ENCODE results near the gene BRD7.

Gene BRD7
- 81.8 to 132 reads per million in 2 donors for total RNA-seq

GRCh38 chr16:50368410-50369132, at the start of gene BRD7:
BRD7 (minus strand) TSS chr16:50368988; CDS start chr16:50368774, 214 bp downstream.
- DNase-seq = peak; percentile 66

GRCh38 chr16:50416388-50416787, 47.6 kb upstream of the BRD7 start:
- DNase-seq = no peak

- DNase-seq = no peak
Measured at GRCh38 chr16:50414152-50414551, 45.4 kb upstream of the BRD7 start.

GRCh38 chr16:50411034-50411433, 42.2 kb upstream of the BRD7 start:
- DNase-seq = no peak

- no peak for DNase-seq
Measured at GRCh38 chr16:50408001-50408561, 39.3 kb upstream of the BRD7 start.

GRCh38 chr16:50407351-50407750, 38.6 kb upstream of the BRD7 start:
- no peak for DNase-seq

- no peak for DNase-seq
Measured at GRCh38 chr16:50403491-50403890, 34.7 kb upstream of the BRD7 start.

- no peak for DNase-seq
Measured at GRCh38 chr16:50402298-50402895, 33.6 kb upstream of the BRD7 start.

- DNase-seq = no peak
Measured at GRCh38 chr16:50401355-50401754, 32.6 kb upstream of the BRD7 start.

GRCh38 chr16:50400967-50401348, 32.2 kb upstream of the BRD7 start:
- DNase-seq = no peak

GRCh38 chr16:50400312-50400966, 31.7 kb upstream of the BRD7 start:
- DNase-seq = no peak

- no peak for DNase-seq
Measured at GRCh38 chr16:50399411-50399810, 30.6 kb upstream of the BRD7 start.

GRCh38 chr16:50398336-50398735, 29.5 kb upstream of the BRD7 start:
- DNase-seq = no peak

- DNase-seq = no peak
Measured at GRCh38 chr16:50396761-50397535, 28.2 kb upstream of the BRD7 start.

- no peak for DNase-seq
Measured at GRCh38 chr16:50395763-50396710, 27.2 kb upstream of the BRD7 start.

- DNase-seq = no peak
Measured at GRCh38 chr16:50393858-50394802, 25.3 kb upstream of the BRD7 start.

- DNase-seq = no peak
Measured at GRCh38 chr16:50393416-50393815, 24.6 kb upstream of the BRD7 start.

- DNase-seq = no peak
Measured at GRCh38 chr16:50390914-50391716, 22.3 kb upstream of the BRD7 start.

- DNase-seq = no peak
Measured at GRCh38 chr16:50390371-50390771, 21.6 kb upstream of the BRD7 start.

GRCh38 chr16:50389900-50390299, 21.1 kb upstream of the BRD7 start:
- DNase-seq = no peak
